Esophagus muscularis mucosa (tissue), 4 donors: ENCODE measurements around the gene CNP. TPM values are rescaled to one million over a fixed set of nuclear protein-coding genes. Genes with fewer than 3 reads are reported as not detected.
A peak's percentile ranks its signal among the peaks of the same experiment; 100 is the strongest.

Source experiments
- DNase-seq: peaks from one replicate; pipeline ENCODE4 v3.0.0-alpha.2; 2017; ENCODE audit errors: extremely low spot score
- H3K27ac ChIP-seq, 4 donors: fragments of 200-600 bp; sonication (generic); replicated peaks in 1 of 4; 1 replicate in 3 of 4; 2 replicates in 1 of 4; pipeline ENCODE4 v1.5.1; 2016 to 2019; ENCODE audit warnings: mild to moderate bottlenecking in 1 of 4
- H3K27me3 ChIP-seq, 4 donors: fragments of 200-600 bp; sonication (generic); one replicate each; pipeline versions ENCODE4 v1.5.1 to v1.6.0; 2016 to 2019
- H3K36me3 ChIP-seq, 4 donors: fragments of 200-600 bp; sonication (generic); one replicate each; pipeline ENCODE4 v1.5.1; 2016 to 2019
- H3K4me1 ChIP-seq, 4 donors: fragments of 200-600 bp; sonication (generic); one replicate each; pipeline ENCODE4 v1.5.1; 2016 to 2019
- H3K4me3 ChIP-seq, 4 donors: fragments of 200-600 bp; sonication (generic); 1 replicate in 2 of 4; 2 replicates in 2 of 4; pipeline ENCODE4 v1.5.1; 2016 to 2019; ENCODE audit warnings: mild to moderate bottlenecking in 4 of 4, moderate library complexity in 1 of 4
- H3K9me3 ChIP-seq, 4 donors: fragments of 200-600 bp; sonication (generic); 1 replicate in 3 of 4; 2 replicates in 1 of 4; pipeline ENCODE4 v1.5.1; 2016 to 2019
- CTCF ChIP-seq, 3 experiments: fragments of 200-600 bp in 2 of 3; fragments of 450-650 bp in 1 of 3; sonication (generic) in 2 of 3; IDR thresholded peaks; one replicate each; pipeline ENCODE4 v1.5.1; 2017 to 2019; ENCODE audit warnings: antibody characterized with exemption in 3 of 3, mild to moderate bottlenecking in 2 of 3, moderate library complexity in 1 of 3
- EP300 ChIP-seq: sonication (generic); formaldehyde crosslinking; IDR thresholded peaks from one replicate; pipeline ENCODE4 v1.6.1; 2017; ENCODE audit warnings: antibody characterized with exemption
- POLR2A ChIP-seq: fragments of 450-650 bp; IDR thresholded peaks from one replicate; pipeline ENCODE4 v1.6.1; 2017; ENCODE audit warnings: antibody characterized with exemption, moderate library complexity, mild to moderate bottlenecking, low read depth
- POLR2AphosphoS5 ChIP-seq, 2 donors: sonication (generic); formaldehyde crosslinking; IDR thresholded peaks; one replicate each; pipeline ENCODE4 v1.6.1; 2017; ENCODE audit warnings: antibody characterized with exemption in 2 of 2
- WGBS: methylation state at CpG from one replicate; pipeline ENCODE4 v1.1.5; 2018; 5-methylcytosine and 5-hydroxymethylcytosine counted together
- intact Hi-C: fragments of 100-400 bp; cut with DNase I; formaldehyde crosslinking; loops from one replicate; pipeline ENCODE4 v1.15.1; 2023
- total RNA-seq, 4 donors: library from RNA; depleted of rRNA; stranded (reverse); fragments of >200 nt; gene quantifications; one replicate each; pipeline versions ENCODE4 v1.1.0 to v1.2.1, GENCODE V29; 2016

CNP gene
- total RNA-seq, 4 donors from 2014 or later, result 68.9 to 101 (median 78.5) TPM

GRCh38 chr17:41919165-41919817 lies 47.3 kb upstream of the CNP start:
- WGBS, result 25% methylated on average over 20 of the region's 33 CpGs
- Histone ChIP-seq H3K4me3 (peak overlapping the region; percentile 63 to 99 (median 90)), H3K27me3 (no peaks in the 10 kb centered on the region), H3K4me1 (peaks cover 21 to 40% (median 31%) of the 10 kb centered on the region in 4 donors), H3K9me3 (no peaks in the 10 kb centered on the region), H3K36me3 (peaks cover 0 to 7% (median 0%) of the 10 kb centered on the region in 4 donors), H3K27ac (peak overlapping the region; percentile 82 to 94 (median 92))
- intact Hi-C loops, result no loop called here
- TF ChIP-seq CTCF (IDR thresholded peaks at IDR 0.05), result no peak
- no peak for TF ChIP-seq EP300
- TF ChIP-seq POLR2A, result no peak
- peak in 1 of 2 donors; percentile 25 for TF ChIP-seq POLR2AphosphoS5 (IDR thresholded peaks at IDR 0.05)
- no peak for DNase-seq

- Histone ChIP-seq H3K27me3 (no peaks in the 10 kb centered on the region), H3K4me1 (peaks cover 19 to 36% (median 29%) of the 10 kb centered on the region in 4 donors), H3K4me3 (no peak overlapping the region), H3K27ac (peak overlapping the region; percentile 82 to 94 (median 92)), H3K9me3 (no peaks in the 10 kb centered on the region), H3K36me3 (peaks cover 0 to 4% (median 0%) of the 10 kb centered on the region in 4 donors)
- 87% methylated on average over 7 of the region's 7 CpGs for WGBS
- intact Hi-C loops, result no loop called here
- TF ChIP-seq POLR2A (no peak), CTCF (IDR thresholded peaks at IDR 0.05) (no peak), EP300 (no peak)
- no peak for DNase-seq
These were observed 46.6 kb upstream of the CNP start for GRCh38 chr17:41919840-41920579.

- no peaks in the 10 kb centered on the region for H3K36me3 ChIP-seq
- H3K4me1 ChIP-seq, result peaks cover 19 to 32% (median 29%) of the 10 kb centered on the region in 4 donors
- no peak for TF ChIP-seq EP300
- no peak for TF ChIP-seq CTCF (IDR thresholded peaks at IDR 0.05)
- no peak for TF ChIP-seq POLR2A
- TF ChIP-seq POLR2AphosphoS5 (IDR thresholded peaks at IDR 0.05), result no peak
- DNase-seq, result no peak
- H3K9me3 ChIP-seq, result no peaks in the 10 kb centered on the region
- 100% methylated on average over 5 of the region's 5 CpGs for WGBS
- no peaks in the 10 kb centered on the region for H3K27me3 ChIP-seq
- H3K4me3 ChIP-seq, result no peak overlapping the region
- no peak overlapping the region for H3K27ac ChIP-seq
- intact Hi-C loops, result no loop called here
These were observed 46.0 kb upstream of the CNP start for GRCh38 chr17:41920580-41920955.

- Histone ChIP-seq H3K4me3 (no peak overlapping the region), H3K27me3 (no peaks in the 10 kb centered on the region), H3K4me1 (peaks cover 10 to 18% (median 16%) of the 10 kb centered on the region in 4 donors), H3K27ac (no peak overlapping the region), H3K9me3 (no peaks in the 10 kb centered on the region), H3K36me3 (no peaks in the 10 kb centered on the region)
- TF ChIP-seq EP300, result no peak
- 85% methylated on average over 7 of the region's 7 CpGs for WGBS
- intact Hi-C loops, result no loop called here
- no peak for DNase-seq
These were observed 40.5 kb upstream of the CNP start for GRCh38 chr17:41925991-41926590.

- DNase-seq, result no peak
- Histone ChIP-seq H3K27me3 (no peaks in the 10 kb centered on the region), H3K4me1 (peaks cover 13 to 22% (median 20%) of the 10 kb centered on the region in 4 donors), H3K4me3 (no peak overlapping the region), H3K27ac (peak overlapping the region in 1 of 4 donors; percentile 87), H3K36me3 (no peaks in the 10 kb centered on the region), H3K9me3 (no peaks in the 10 kb centered on the region)
- WGBS, result 73% methylated on average over 6 of the region's 6 CpGs
- TF ChIP-seq CTCF (IDR thresholded peaks at IDR 0.05), result no peak
- TF ChIP-seq POLR2AphosphoS5 (IDR thresholded peaks at IDR 0.05), result no peak
- no peak for TF ChIP-seq EP300
- TF ChIP-seq POLR2A, result no peak
- intact Hi-C loops, result no loop called here
These were observed 37.8 kb upstream of the CNP start for GRCh38 chr17:41928693-41929251.
